Brain microvascular endothelial cell (primary cell): ENCODE results near the gene CHRNA4.
A peak's percentile ranks its signal among the peaks of the same experiment; 100 is the strongest.
"Not testable (repeated sequence)": the region's sequence is repeated elsewhere in the genome, so short reads cannot be mapped to it uniquely, and the experiment has no call there.

Experiments used
- DNase-seq: peaks from one replicate; pipeline ENCODE4 v3.0.0-alpha.2; 2020
- H3K27ac ChIP-seq: fragments of 250-450 bp; sonication (Bioruptor Pico); 2 replicates; pipeline ENCODE4 v1.5.1; 2020; ENCODE audit warnings: mild to moderate bottlenecking, moderate library complexity
- H3K27me3 ChIP-seq: fragments of 250-450 bp; sonication (Bioruptor Pico); replicated peaks from 2 replicates; pipeline ENCODE4 v1.5.1; 2020; ENCODE audit warnings: mild to moderate bottlenecking
- H3K36me3 ChIP-seq: fragments of 250-450 bp; sonication (Bioruptor Pico); replicated peaks from 2 replicates; pipeline ENCODE4 v1.5.1; 2020; ENCODE audit warnings: mild to moderate bottlenecking
- H3K4me3 ChIP-seq: 2 replicates; pipeline ENCODE4 v1.5.1; 2011; ENCODE audit warnings: low read depth, mild to moderate bottlenecking, control low read depth, low read length, moderate library complexity
- in situ Hi-C: cut with HindIII; loops from 2 replicates; pipeline ENCODE4 v1.10.0; 2017; ENCODE audit warnings: low sequenced_read_pairs, low pct_ligation_motif_present
- TF ChIP-seq, protein P1 (sequence below): IDR thresholded peaks from 2 replicates; pipeline ENCODE4 v1.5.1; 2011; ENCODE audit warnings: low read depth, mild to moderate bottlenecking, moderate library complexity, low read length, control low read depth, inconsistent platforms; ENCODE audit errors: missing control alignments

CHRNA4 gene

GRCh38 chr20:63381781-63382431, 20.8 kb upstream of the CHRNA4 start:
- H3K27me3 ChIP-seq, result peaks cover 15% of the 10 kb centered on the region
- no peak overlapping the region for H3K4me3 ChIP-seq
- no peak overlapping the region for H3K27ac ChIP-seq
- TF ChIP-seq, protein P1, sequence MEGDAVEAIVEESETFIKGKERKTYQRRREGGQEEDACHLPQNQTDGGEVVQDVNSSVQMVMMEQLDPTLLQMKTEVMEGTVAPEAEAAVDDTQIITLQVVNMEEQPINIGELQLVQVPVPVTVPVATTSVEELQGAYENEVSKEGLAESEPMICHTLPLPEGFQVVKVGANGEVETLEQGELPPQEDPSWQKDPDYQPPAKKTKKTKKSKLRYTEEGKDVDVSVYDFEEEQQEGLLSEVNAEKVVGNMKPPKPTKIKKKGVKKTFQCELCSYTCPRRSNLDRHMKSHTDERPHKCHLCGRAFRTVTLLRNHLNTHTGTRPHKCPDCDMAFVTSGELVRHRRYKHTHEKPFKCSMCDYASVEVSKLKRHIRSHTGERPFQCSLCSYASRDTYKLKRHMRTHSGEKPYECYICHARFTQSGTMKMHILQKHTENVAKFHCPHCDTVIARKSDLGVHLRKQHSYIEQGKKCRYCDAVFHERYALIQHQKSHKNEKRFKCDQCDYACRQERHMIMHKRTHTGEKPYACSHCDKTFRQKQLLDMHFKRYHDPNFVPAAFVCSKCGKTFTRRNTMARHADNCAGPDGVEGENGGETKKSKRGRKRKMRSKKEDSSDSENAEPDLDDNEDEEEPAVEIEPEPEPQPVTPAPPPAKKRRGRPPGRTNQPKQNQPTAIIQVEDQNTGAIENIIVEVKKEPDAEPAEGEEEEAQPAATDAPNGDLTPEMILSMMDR, result peak; percentile 92
- no peaks in the 10 kb centered on the region for H3K36me3 ChIP-seq
- no peak for DNase-seq
- in situ Hi-C loops, result no loop called here

GRCh38 chr20:63380346-63380870, 19.3 kb upstream of the CHRNA4 start:
- Histone ChIP-seq H3K36me3 (no peaks in the 10 kb centered on the region), H3K4me3 (no peak overlapping the region), H3K27ac (no peak overlapping the region), H3K27me3 (peaks cover 17% of the 10 kb centered on the region)
- DNase-seq, result no peak
- in situ Hi-C loops, result no loop called here
- TF ChIP-seq, protein P1, result no peak

DNA sequence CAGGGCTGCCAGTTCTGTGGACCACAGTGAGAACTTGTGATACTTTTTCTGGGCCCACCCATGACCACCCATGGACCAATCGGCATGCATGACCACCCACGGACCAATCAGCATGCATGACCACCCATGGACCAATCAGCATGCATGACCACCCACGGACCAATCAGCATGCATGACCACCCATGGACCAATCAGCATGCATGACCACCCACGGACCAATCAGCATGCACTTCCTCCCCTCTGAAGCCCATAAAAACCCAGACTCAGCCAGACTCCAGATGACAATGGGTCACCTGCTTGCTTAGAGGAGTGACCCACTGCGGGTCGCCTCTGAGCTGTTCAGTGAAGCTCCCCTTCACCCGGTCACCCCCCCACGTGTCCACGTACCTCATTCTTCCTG, 18.7 kb upstream of the CHRNA4 start:
- peaks cover 17% of the 10 kb centered on the region for H3K27me3 ChIP-seq
- H3K4me3 ChIP-seq, H3K27ac ChIP-seq, H3K36me3 ChIP-seq, DNase-seq, in situ Hi-C loops: not testable (repeated sequence)

- TF ChIP-seq, protein P1, result no peak
- Histone ChIP-seq H3K36me3 (no peaks in the 10 kb centered on the region), H3K27ac (no peak overlapping the region), H3K27me3 (peaks cover 18% of the 10 kb centered on the region), H3K4me3 (no peak overlapping the region)
- no peak for DNase-seq
- in situ Hi-C loops, result no loop called here
Observed at GRCh38 chr20:63379296-63379695, 18.1 kb upstream of the CHRNA4 start.

GRCh38 chr20:63378626-63379025, 17.5 kb upstream of the CHRNA4 start:
- Histone ChIP-seq H3K27me3 (peaks cover 18% of the 10 kb centered on the region), H3K36me3 (no peaks in the 10 kb centered on the region), H3K27ac (no peak overlapping the region), H3K4me3 (no peak overlapping the region)
- in situ Hi-C loops, result no loop called here
- TF ChIP-seq, protein P1, result peak; percentile 28
- DNase-seq, result no peak

DNA sequence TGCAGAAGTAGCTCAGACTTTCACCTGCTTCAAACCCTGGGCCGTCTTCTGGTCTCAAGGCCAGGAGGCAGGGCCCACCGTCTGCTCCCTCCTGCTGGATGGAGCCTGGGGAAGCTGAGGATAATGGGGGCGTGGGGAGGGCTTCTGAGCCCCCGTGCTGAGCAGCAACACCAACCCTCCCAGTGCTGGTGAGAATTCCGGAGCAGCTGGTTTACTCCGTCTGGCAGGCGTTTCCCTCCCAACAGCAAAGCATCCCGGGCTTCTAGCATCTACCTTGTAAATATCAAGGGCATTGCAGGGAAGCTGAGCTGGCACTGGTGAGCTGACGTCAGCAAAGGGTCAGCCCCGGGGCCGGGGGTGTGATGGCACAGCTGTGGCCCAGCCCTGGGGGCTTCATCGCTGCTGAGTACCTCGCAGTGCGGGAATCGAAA, 16.8 kb upstream of the CHRNA4 start:
- no peak for DNase-seq
- no peak overlapping the region for H3K27ac ChIP-seq
- H3K4me3 ChIP-seq, result no peak overlapping the region
- no peaks in the 10 kb centered on the region for H3K36me3 ChIP-seq
- peaks cover 18% of the 10 kb centered on the region for H3K27me3 ChIP-seq
- TF ChIP-seq, protein P1, result no peak
- in situ Hi-C loops, result no loop called here
